ENCODE measurements around the gene STT3B. TPM values are rescaled to one million over a fixed set of nuclear protein-coding genes. Genes with fewer than 3 reads are reported as not detected.

STT3B gene
- total and polyA plus RNA-seq, 3 experiments from 2014 or later: 107 to 137 (median 116) TPM

GRCh38 chr3:31610700-31611275, 78.1 kb downstream of the STT3B start:
- peak overlapping the region in 2 of 8 donors; percentile 3 to 71 for H3K27ac Mint-ChIP-seq
- H3K27me3 ChIP-seq (ENCODE audit: insufficient read depth, low read length, poor library complexity, severe bottlenecking): no peaks in the 10 kb centered on the region
- peaks cover 31 to 49% (median 37%) of the 10 kb centered on the region in 3 donors for H3K36me3 Mint-ChIP-seq
- peaks cover 3 to 20% (median 17%) of the 10 kb centered on the region in 5 donors for H3K9me3 Mint-ChIP-seq
- no peak overlapping the region for H3K4me3 ChIP-seq (ENCODE audit: low read length)
- CTCF ChIA-PET: no interaction called here
- H3K27ac ChIP-seq (ENCODE audit: low read depth, low read length): no peak overlapping the region
- DNase-seq: no peak
- peaks cover 66 to 87% (median 84%) of the 10 kb centered on the region in 3 donors for H3K4me1 Mint-ChIP-seq
- peaks cover 7% of the 10 kb centered on the region for H3K9me3 ChIP-seq (ENCODE audit: low read length)
- POLR2A ChIA-PET: no interaction called here
- no peak overlapping the region for H3K4me3 Mint-ChIP-seq
- peaks cover 8% of the 10 kb centered on the region for H3K4me1 ChIP-seq (ENCODE audit: insufficient read depth, low read length)
- no peaks in the 10 kb centered on the region for H3K27me3 Mint-ChIP-seq
- H3K36me3 ChIP-seq (ENCODE audit: insufficient read depth, low read length): peaks cover 9% of the 10 kb centered on the region

DNA sequence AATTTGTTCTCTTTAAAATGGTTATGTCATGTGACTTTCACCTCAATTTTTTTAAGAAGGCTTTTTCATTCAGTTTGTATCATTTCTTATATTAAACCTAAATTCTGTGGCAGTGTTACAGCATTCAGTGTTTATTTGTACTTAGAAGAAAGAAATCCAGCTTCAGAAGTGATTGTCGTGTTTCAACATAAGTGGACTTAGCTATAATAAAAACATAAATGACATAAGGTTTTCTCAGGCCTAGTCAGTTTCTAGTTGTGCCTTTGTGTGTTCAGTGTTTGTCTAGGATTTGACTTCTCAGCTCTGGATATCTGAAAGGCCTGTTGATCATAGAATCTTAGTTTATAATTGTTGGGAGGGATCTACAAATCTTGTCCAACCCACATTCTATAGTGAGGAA, 80.5 kb downstream of the STT3B start:
- H3K36me3 Mint-ChIP-seq: peaks cover 13 to 49% (median 15%) of the 10 kb centered on the region in 3 donors
- peaks cover 4% of the 10 kb centered on the region for H3K36me3 ChIP-seq (ENCODE audit: insufficient read depth, low read length)
- POLR2A ChIA-PET: no interaction called here
- H3K4me1 Mint-ChIP-seq: peaks cover 66 to 87% (median 82%) of the 10 kb centered on the region in 3 donors
- no peak overlapping the region for H3K4me3 Mint-ChIP-seq
- peaks cover 5% of the 10 kb centered on the region for H3K4me1 ChIP-seq (ENCODE audit: insufficient read depth, low read length)
- no peak overlapping the region for H3K4me3 ChIP-seq (ENCODE audit: low read length)
- H3K9me3 Mint-ChIP-seq: peaks cover 0 to 3% (median 0%) of the 10 kb centered on the region in 5 donors
- no peaks in the 10 kb centered on the region for H3K27me3 Mint-ChIP-seq
- H3K9me3 ChIP-seq (ENCODE audit: low read length): no peaks in the 10 kb centered on the region
- peak overlapping the region in 1 of 8 donors; percentile 29 for H3K27ac Mint-ChIP-seq
- CTCF ChIA-PET: no interaction called here
- H3K27me3 ChIP-seq (ENCODE audit: insufficient read depth, low read length, poor library complexity, severe bottlenecking): no peaks in the 10 kb centered on the region
- no peak for DNase-seq
- H3K27ac ChIP-seq (ENCODE audit: low read depth, low read length): no peak overlapping the region

- H3K4me3 ChIP-seq (ENCODE audit: low read length): no peak overlapping the region
- Mint-ChIP-seq H3K4me1 (peaks cover 61 to 83% (median 77%) of the 10 kb centered on the region in 3 donors), H3K27me3 (no peaks in the 10 kb centered on the region), H3K9me3 (no peaks in the 10 kb centered on the region), H3K4me3 (peak overlapping the region in 1 of 7 donors; percentile 8), H3K36me3 (peaks cover 10 to 49% (median 10%) of the 10 kb centered on the region in 3 donors), H3K27ac (no peak overlapping the region)
- POLR2A ChIA-PET: no interaction called here
- no peaks in the 10 kb centered on the region for H3K9me3 ChIP-seq (ENCODE audit: low read length)
- no peak overlapping the region for H3K27ac ChIP-seq (ENCODE audit: low read depth, low read length)
- H3K27me3 ChIP-seq (ENCODE audit: insufficient read depth, low read length, poor library complexity, severe bottlenecking): no peaks in the 10 kb centered on the region
- DNase-seq: no peak
- peaks cover under 1% of the 10 kb centered on the region for H3K4me1 ChIP-seq (ENCODE audit: insufficient read depth, low read length)
- CTCF ChIA-PET: no interaction called here
- H3K36me3 ChIP-seq (ENCODE audit: insufficient read depth, low read length): peaks cover 4% of the 10 kb centered on the region
These were observed 80.9 kb downstream of the STT3B start for GRCh38 chr3:31613654-31614053.

DNA sequence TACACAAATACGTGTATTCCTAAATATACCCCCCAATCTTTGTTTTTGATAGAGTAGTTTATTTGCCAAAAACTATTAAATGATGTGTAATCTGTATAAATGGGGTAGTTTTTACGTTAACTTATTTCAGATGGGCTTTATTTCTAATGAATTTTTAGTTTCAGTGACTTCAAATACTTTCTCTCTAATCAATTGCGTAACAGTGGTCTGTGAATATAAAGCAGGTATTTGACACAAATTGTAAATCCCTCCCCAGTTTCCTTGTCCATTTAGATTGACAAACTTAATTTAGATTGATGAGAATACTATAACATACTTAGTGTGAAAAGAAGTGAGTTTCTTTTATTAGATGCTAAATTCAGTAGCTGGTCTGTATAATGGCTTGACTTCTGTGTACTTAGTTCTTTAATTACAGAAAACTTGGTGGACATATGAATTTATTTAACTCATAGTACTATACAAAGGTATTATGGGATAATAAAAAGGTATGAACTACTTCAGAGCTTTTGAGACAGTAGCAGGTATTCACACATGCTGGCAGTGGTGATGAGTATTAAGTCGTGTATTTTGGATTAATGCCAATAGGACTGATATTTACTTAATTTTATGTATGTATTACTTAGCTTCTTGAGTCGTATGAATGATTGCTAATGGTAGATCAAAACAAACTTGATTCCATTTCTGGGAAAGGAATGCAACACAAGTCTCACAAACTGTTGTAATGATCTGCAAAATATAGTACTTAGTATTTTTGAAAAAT, 81.6 kb downstream of the STT3B start:
- CTCF ChIA-PET: no interaction called here
- DNase-seq: no peak
- Histone ChIP-seq H3K27ac (ENCODE audit: low read depth, low read length) (no peak overlapping the region), H3K4me1 (ENCODE audit: insufficient read depth, low read length) (no peaks in the 10 kb centered on the region), H3K36me3 (ENCODE audit: insufficient read depth, low read length) (peaks cover 4% of the 10 kb centered on the region), H3K9me3 (ENCODE audit: low read length) (no peaks in the 10 kb centered on the region), H3K4me3 (ENCODE audit: low read length) (no peak overlapping the region), H3K27me3 (ENCODE audit: insufficient read depth, low read length, poor library complexity, severe bottlenecking) (no peaks in the 10 kb centered on the region)
- peaks cover 10 to 50% (median 14%) of the 10 kb centered on the region in 3 donors for H3K36me3 Mint-ChIP-seq
- H3K4me1 Mint-ChIP-seq: peaks cover 54 to 76% (median 71%) of the 10 kb centered on the region in 3 donors
- no peaks in the 10 kb centered on the region for H3K9me3 Mint-ChIP-seq
- POLR2A ChIA-PET: no interaction called here
- no peaks in the 10 kb centered on the region for H3K27me3 Mint-ChIP-seq
- no peak overlapping the region for H3K27ac Mint-ChIP-seq
- H3K4me3 Mint-ChIP-seq: no peak overlapping the region

DNA sequence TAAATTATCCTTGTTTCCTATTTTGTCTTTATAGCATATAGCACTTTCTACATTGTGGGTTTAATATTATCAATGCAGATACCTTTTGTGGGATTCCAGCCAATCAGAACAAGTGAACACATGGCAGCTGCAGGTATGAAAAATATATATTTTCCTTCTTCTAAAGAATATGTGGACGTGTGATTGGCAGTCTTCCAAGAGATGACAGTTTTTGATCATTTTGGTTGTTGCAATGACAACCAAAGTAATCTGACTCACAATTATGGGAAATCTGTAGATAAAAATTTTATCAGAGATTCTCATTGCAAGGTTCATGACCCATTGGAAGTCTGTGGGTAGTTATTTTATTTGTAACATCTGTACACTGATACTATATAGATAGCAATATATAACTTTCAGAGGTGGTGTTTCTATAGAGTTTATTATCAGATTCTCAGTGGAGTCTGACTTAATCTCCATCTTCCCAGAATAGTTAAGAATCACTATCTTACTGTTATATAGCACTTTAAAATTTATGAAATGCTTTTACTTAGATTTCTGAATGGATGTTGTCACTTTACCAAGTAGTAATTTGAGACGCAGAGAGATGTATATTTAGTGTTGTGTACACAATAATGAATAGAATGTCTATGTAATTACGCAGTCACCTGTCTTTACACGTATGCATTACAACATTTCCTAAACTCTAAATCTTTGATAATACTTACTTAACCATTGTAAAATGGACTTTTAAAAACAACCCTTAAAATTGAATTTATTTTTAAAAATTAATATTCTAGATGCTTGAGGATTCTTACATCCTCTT, 82.5 kb downstream of the STT3B start:
- Histone ChIP-seq H3K4me1 (ENCODE audit: insufficient read depth, low read length) (no peaks in the 10 kb centered on the region), H3K36me3 (ENCODE audit: insufficient read depth, low read length) (peaks cover 4% of the 10 kb centered on the region), H3K27ac (ENCODE audit: low read depth, low read length) (no peak overlapping the region), H3K27me3 (ENCODE audit: insufficient read depth, low read length, poor library complexity, severe bottlenecking) (no peaks in the 10 kb centered on the region), H3K4me3 (ENCODE audit: low read length) (no peak overlapping the region), H3K9me3 (ENCODE audit: low read length) (no peaks in the 10 kb centered on the region)
- no peaks in the 10 kb centered on the region for H3K27me3 Mint-ChIP-seq
- ChIA-PET CTCF (no interaction called here), POLR2A (no interaction called here)
- no peaks in the 10 kb centered on the region for H3K9me3 Mint-ChIP-seq
- DNase-seq: no peak
- peaks cover 10 to 54% (median 14%) of the 10 kb centered on the region in 3 donors for H3K36me3 Mint-ChIP-seq
- peak overlapping the region in 1 of 8 donors; percentile 30 for H3K27ac Mint-ChIP-seq
- peaks cover 48 to 66% (median 63%) of the 10 kb centered on the region in 3 donors for H3K4me1 Mint-ChIP-seq
- H3K4me3 Mint-ChIP-seq: no peak overlapping the region

- H3K27ac ChIP-seq (ENCODE audit: low read depth, low read length): no peak overlapping the region
- DNase-seq: no peak
- H3K4me3 ChIP-seq (ENCODE audit: low read length): no peak overlapping the region
- no peaks in the 10 kb centered on the region for H3K27me3 ChIP-seq (ENCODE audit: insufficient read depth, low read length, poor library complexity, severe bottlenecking)
- no peak overlapping the region for H3K27ac Mint-ChIP-seq
- H3K4me1 Mint-ChIP-seq: peaks cover 48 to 68% (median 63%) of the 10 kb centered on the region in 3 donors
- CTCF ChIA-PET: no interaction called here
- H3K36me3 Mint-ChIP-seq: peaks cover 5 to 61% (median 16%) of the 10 kb centered on the region in 3 donors
- H3K4me1 ChIP-seq (ENCODE audit: insufficient read depth, low read length): no peaks in the 10 kb centered on the region
- no peak overlapping the region for H3K4me3 Mint-ChIP-seq
- H3K36me3 ChIP-seq (ENCODE audit: insufficient read depth, low read length): peaks cover 4% of the 10 kb centered on the region
- POLR2A ChIA-PET: interaction anchor here (0.6 kb wide), 2 partner anchors 8 to 969 kb away, joined by 3 to 5 read pairs; no protein-coding TSS in a partner anchor
- no peaks in the 10 kb centered on the region for H3K27me3 Mint-ChIP-seq
- H3K9me3 Mint-ChIP-seq: no peaks in the 10 kb centered on the region
- H3K9me3 ChIP-seq (ENCODE audit: low read length): no peaks in the 10 kb centered on the region
These were observed 84.0 kb downstream of the STT3B start for GRCh38 chr3:31616711-31617110.

GRCh38 chr3:31620656-31621055, 87.9 kb downstream of the STT3B start:
- no peak overlapping the region for H3K4me3 ChIP-seq (ENCODE audit: low read length)
- peaks cover 10% of the 10 kb centered on the region for H3K36me3 ChIP-seq (ENCODE audit: insufficient read depth, low read length)
- H3K4me3 Mint-ChIP-seq: no peak overlapping the region
- no peaks in the 10 kb centered on the region for H3K27me3 ChIP-seq (ENCODE audit: insufficient read depth, low read length, poor library complexity, severe bottlenecking)
- CTCF ChIA-PET: no interaction called here
- DNase-seq: no peak
- H3K4me1 ChIP-seq (ENCODE audit: insufficient read depth, low read length): no peaks in the 10 kb centered on the region
- H3K9me3 ChIP-seq (ENCODE audit: low read length): no peaks in the 10 kb centered on the region
- H3K27me3 Mint-ChIP-seq: no peaks in the 10 kb centered on the region
- H3K27ac Mint-ChIP-seq: peak overlapping the region in 3 of 8 donors; percentile 15 to 73 (median 27)
- H3K4me1 Mint-ChIP-seq: peaks cover 30 to 51% (median 42%) of the 10 kb centered on the region in 3 donors
- peaks cover 7 to 85% (median 18%) of the 10 kb centered on the region in 3 donors for H3K36me3 Mint-ChIP-seq
- H3K27ac ChIP-seq (ENCODE audit: low read depth, low read length): no peak overlapping the region
- POLR2A ChIA-PET: no interaction called here
- no peaks in the 10 kb centered on the region for H3K9me3 Mint-ChIP-seq

GRCh38 chr3:31621314-31621713, 88.6 kb downstream of the STT3B start:
- peaks cover 10% of the 10 kb centered on the region for H3K36me3 ChIP-seq (ENCODE audit: insufficient read depth, low read length)
- H3K4me1 ChIP-seq (ENCODE audit: insufficient read depth, low read length): no peaks in the 10 kb centered on the region
- no peak for DNase-seq
- Mint-ChIP-seq H3K27ac (peak overlapping the region in 2 of 8 donors; percentile 27 to 73), H3K9me3 (no peaks in the 10 kb centered on the region), H3K4me1 (peaks cover 26 to 46% (median 36%) of the 10 kb centered on the region in 3 donors), H3K4me3 (no peak overlapping the region), H3K27me3 (no peaks in the 10 kb centered on the region), H3K36me3 (peaks cover 14 to 86% (median 23%) of the 10 kb centered on the region in 3 donors)
- H3K4me3 ChIP-seq (ENCODE audit: low read length): no peak overlapping the region
- CTCF ChIA-PET: no interaction called here
- H3K27me3 ChIP-seq (ENCODE audit: insufficient read depth, low read length, poor library complexity, severe bottlenecking): no peaks in the 10 kb centered on the region
- POLR2A ChIA-PET: no interaction called here
- no peak overlapping the region for H3K27ac ChIP-seq (ENCODE audit: low read depth, low read length)
- no peaks in the 10 kb centered on the region for H3K9me3 ChIP-seq (ENCODE audit: low read length)
